Neuronal stem cell (in vitro differentiated cells): ENCODE results near the gene TBX1.

ENCODE experiments used
- DNase-seq: peaks from one replicate; pipeline ENCODE4 v3.0.0-alpha.2; 2013; ENCODE audit warnings: low spot score
- H2AFZ ChIP-seq: one replicate; pipeline ENCODE4 v1.6.1; 2013; ENCODE audit warnings: mild to moderate bottlenecking, low read length, inconsistent platforms
- H2AK5ac ChIP-seq: 2 replicates; pipeline ENCODE4 v1.6.1; 2013; ENCODE audit warnings: low read depth, mild to moderate bottlenecking, inconsistent platforms, low read length, moderate library complexity, mixed read lengths
- H2BK120ac ChIP-seq: 2 replicates; pipeline ENCODE4 v1.6.1; 2013; ENCODE audit warnings: low read depth, mild to moderate bottlenecking, inconsistent platforms, low read length, moderate library complexity, mixed read lengths
- H2BK12ac ChIP-seq: one replicate; pipeline ENCODE4 v1.6.1; 2013; ENCODE audit warnings: low read length, inconsistent platforms
- H2BK15ac ChIP-seq: 2 replicates; pipeline ENCODE4 v1.6.1; 2013; ENCODE audit warnings: mild to moderate bottlenecking, low read length, inconsistent platforms, mixed read lengths
- H2BK5ac ChIP-seq: one replicate; pipeline ENCODE4 v1.6.1; 2013; ENCODE audit warnings: inconsistent platforms, mild to moderate bottlenecking, low read length, moderate library complexity
- H3K14ac ChIP-seq: one replicate; pipeline ENCODE4 v1.6.1; 2013; ENCODE audit warnings: low read length, inconsistent platforms
- H3K18ac ChIP-seq: 2 replicates; pipeline ENCODE4 v1.6.1; 2013; ENCODE audit warnings: low read length, inconsistent platforms
- H3K23ac ChIP-seq: 2 replicates; pipeline ENCODE4 v1.6.1; 2013; ENCODE audit warnings: low read depth, mild to moderate bottlenecking, mixed read lengths, low read length, inconsistent platforms; ENCODE audit not compliant: poor library complexity
- H3K27ac ChIP-seq: replicated peaks from 3 replicates; pipeline ENCODE4 v1.5.1; 2013; ENCODE audit warnings: low read length, inconsistent platforms
- H3K27me3 ChIP-seq, 3 experiments: 2 replicates each; pipeline ENCODE4 v1.6.1; 2013; ENCODE audit warnings: low read length in 3 of 3, mild to moderate bottlenecking in 2 of 3, inconsistent platforms in 1 of 3, low read depth in 1 of 3, mixed read lengths in 1 of 3, moderate library complexity in 1 of 3; ENCODE audit not compliant: control insufficient read depth in 3 of 3, insufficient read depth in 3 of 3
- H3K36me3 ChIP-seq, 2 donors: replicated peaks in 1 of 2; 2 replicates each; pipeline ENCODE4 v1.6.1; 2013; ENCODE audit warnings: low read length in 2 of 2; ENCODE audit not compliant: control insufficient read depth in 2 of 2, insufficient read depth in 2 of 2
- H3K4ac ChIP-seq: 2 replicates; pipeline ENCODE4 v1.6.1; 2013; ENCODE audit warnings: inconsistent platforms, mild to moderate bottlenecking, low read length, moderate library complexity
- H3K4me1 ChIP-seq, 2 donors: 1 replicate in 1 of 2; 2 replicates in 1 of 2; pipeline ENCODE4 v1.6.1; 2013; ENCODE audit warnings: low read length in 2 of 2, low read depth in 1 of 2; ENCODE audit not compliant: control insufficient read depth in 2 of 2, insufficient read depth in 1 of 2
- H3K4me2 ChIP-seq: one replicate; pipeline ENCODE4 v1.6.1; 2013; ENCODE audit warnings: mild to moderate bottlenecking, low read length, inconsistent platforms; ENCODE audit not compliant: insufficient read depth, poor library complexity, severe bottlenecking
- H3K4me3 ChIP-seq, 2 donors: 2 replicates each; pipeline ENCODE4 v1.5.1; 2013; ENCODE audit warnings: low read length in 2 of 2, mild to moderate bottlenecking in 2 of 2, inconsistent platforms in 1 of 2, moderate library complexity in 1 of 2
- H3K79me1 ChIP-seq: one replicate; pipeline ENCODE4 v1.6.1; 2013; ENCODE audit warnings: low read depth, mild to moderate bottlenecking, inconsistent platforms, low read length, moderate library complexity
- H3K9ac ChIP-seq: one replicate; pipeline ENCODE4 v1.6.1; 2013; ENCODE audit warnings: mild to moderate bottlenecking, low read depth, low read length, inconsistent platforms; ENCODE audit not compliant: poor library complexity
- H3K9me3 ChIP-seq, 2 donors: replicated peaks in 1 of 2; 2 replicates each; pipeline versions ENCODE3 to v1.6.1; 2013; ENCODE audit warnings: low read length in 2 of 2, mild to moderate bottlenecking in 2 of 2, inconsistent platforms in 1 of 2, low read depth in 1 of 2, mixed read lengths in 1 of 2, moderate library complexity in 1 of 2; ENCODE audit not compliant: control insufficient read depth in 2 of 2, insufficient read depth in 1 of 2
- H4K8ac ChIP-seq: one replicate; pipeline ENCODE4 v1.6.1; 2013; ENCODE audit warnings: low read depth, mild to moderate bottlenecking, inconsistent platforms, low read length, moderate library complexity
- H4K91ac ChIP-seq: one replicate; pipeline ENCODE4 v1.6.1; 2013; ENCODE audit warnings: low read length, low read depth, mild to moderate bottlenecking, inconsistent platforms; ENCODE audit not compliant: poor library complexity
- WGBS, 2 donors: extraction: QIAGEN DNeasy Blood & Tissue Kit; methylation state at CpG; one replicate each; pipeline ENCODE4 v1.1.7; 2013; ENCODE audit warnings: missing lambda C conversion rate in 2 of 2, mixed read lengths in 1 of 2; ENCODE audit not compliant: insufficient read length in 2 of 2, insufficient replicate concordance in 1 of 2; ENCODE audit errors: extremely low coverage in 2 of 2; 5-methylcytosine and 5-hydroxymethylcytosine counted together

Gene TBX1

GRCh38 chr22:19805821-19806212 lies 45.2 kb downstream of the TBX1 start:
- Histone ChIP-seq H3K9me3 (no peaks in the 10 kb centered on the region), H3K4me1 (no peaks in the 10 kb centered on the region), H3K27ac (no peak overlapping the region), H3K14ac (peak overlapping the region; percentile 6), H3K79me1 (no peaks in the 10 kb centered on the region), H2AFZ (no peak overlapping the region), H3K23ac (peak overlapping the region; percentile 90), H4K8ac (no peak overlapping the region), H2AK5ac (no peak overlapping the region), H3K27me3 (no peaks in the 10 kb centered on the region), H2BK12ac (no peak overlapping the region), H2BK15ac (no peak overlapping the region), H3K36me3 (peaks cover 0 to 3% of the 10 kb centered on the region in 2 donors), H4K91ac (no peak overlapping the region), H3K4me2 (no peak overlapping the region), H2BK5ac (no peak overlapping the region), H3K4me3 (peak overlapping the region in 1 of 2 donors; percentile 54), H3K9ac (no peak overlapping the region), H3K4ac (no peak overlapping the region), H2BK120ac (no peak overlapping the region), H3K18ac (no peak overlapping the region)
- DNase-seq = no peak
- no CpG with 5 or more reads among the region's 8 CpGs for WGBS, 2 donors

- no peak overlapping the region for H2BK120ac ChIP-seq
- no peaks in the 10 kb centered on the region for H3K9me3 ChIP-seq
- no peaks in the 10 kb centered on the region for H3K79me1 ChIP-seq
- DNase-seq = no peak
- peaks cover 0 to 3% of the 10 kb centered on the region in 2 donors for H3K36me3 ChIP-seq
- no peak overlapping the region for H3K18ac ChIP-seq
- H3K14ac ChIP-seq = no peak overlapping the region
- H2BK5ac ChIP-seq = no peak overlapping the region
- no peak overlapping the region for H4K91ac ChIP-seq
- peak overlapping the region; percentile 78 for H4K8ac ChIP-seq
- WGBS, 2 donors = no CpG with 5 or more reads among the region's 38 CpGs
- no peak overlapping the region for H3K4me2 ChIP-seq
- no peak overlapping the region for H2AFZ ChIP-seq
- H3K4me1 ChIP-seq = no peaks in the 10 kb centered on the region
- no peak overlapping the region for H3K9ac ChIP-seq
- H2AK5ac ChIP-seq = peak overlapping the region; percentile 17
- peak overlapping the region; percentile 99 for H3K23ac ChIP-seq
- no peak overlapping the region for H3K27ac ChIP-seq
- no peak overlapping the region for H2BK12ac ChIP-seq
- no peak overlapping the region for H3K4me3 ChIP-seq
- H3K4ac ChIP-seq = no peak overlapping the region
- no peak overlapping the region for H2BK15ac ChIP-seq
- H3K27me3 ChIP-seq = no peaks in the 10 kb centered on the region
Measured at GRCh38 chr22:19806213-19807160, 45.9 kb downstream of the TBX1 start.

GRCh38 chr22:19807161-19807913 lies 46.8 kb downstream of the TBX1 start:
- H3K27ac ChIP-seq = no peak overlapping the region
- H2AFZ ChIP-seq = no peak overlapping the region
- H3K4ac ChIP-seq = no peak overlapping the region
- peaks cover 0 to 5% of the 10 kb centered on the region in 2 donors for H3K36me3 ChIP-seq
- WGBS, 2 donors = no CpG with 5 or more reads among the region's 15 CpGs
- no peak overlapping the region for H4K91ac ChIP-seq
- no peaks in the 10 kb centered on the region for H3K9me3 ChIP-seq
- H2BK120ac ChIP-seq = no peak overlapping the region
- no peaks in the 10 kb centered on the region for H3K79me1 ChIP-seq
- no peak overlapping the region for H3K4me2 ChIP-seq
- H2BK15ac ChIP-seq = no peak overlapping the region
- no peaks in the 10 kb centered on the region for H3K27me3 ChIP-seq
- peak overlapping the region; percentile 68 for H2AK5ac ChIP-seq
- DNase-seq = no peak
- no peak overlapping the region for H3K14ac ChIP-seq
- peak overlapping the region in 1 of 2 donors; percentile 7 for H3K4me3 ChIP-seq
- peak overlapping the region; percentile 95 for H3K23ac ChIP-seq
- no peak overlapping the region for H2BK5ac ChIP-seq
- peak overlapping the region; percentile 61 for H3K18ac ChIP-seq
- no peak overlapping the region for H2BK12ac ChIP-seq
- H4K8ac ChIP-seq = peak overlapping the region; percentile 78
- peak overlapping the region; percentile 16 for H3K9ac ChIP-seq
- H3K4me1 ChIP-seq = no peaks in the 10 kb centered on the region
